Measurements from ENCODE around the gene MAP3K5. TPM values are rescaled to one million over a fixed set of nuclear protein-coding genes. Genes with fewer than 3 reads are reported as not detected.

The MAP3K5 gene
- total and polyA plus RNA-seq, 9 donors: 37.0 to 217 (median 80.2) TPM

GRCh38 chr6:136683209-136683941 lies 108.9 kb downstream of the MAP3K5 start:
- WGBS, 3 donors: 65 to 78% (median 75%) methylated on average over 4 of the region's 4 CpGs
- H3K9me3 ChIP-seq: no peaks in the 10 kb centered on the region
- no peaks in the 10 kb centered on the region for H3K36me3 ChIP-seq
- H3K4me3 ChIP-seq: no peak overlapping the region
- TF ChIP-seq, protein P1, sequence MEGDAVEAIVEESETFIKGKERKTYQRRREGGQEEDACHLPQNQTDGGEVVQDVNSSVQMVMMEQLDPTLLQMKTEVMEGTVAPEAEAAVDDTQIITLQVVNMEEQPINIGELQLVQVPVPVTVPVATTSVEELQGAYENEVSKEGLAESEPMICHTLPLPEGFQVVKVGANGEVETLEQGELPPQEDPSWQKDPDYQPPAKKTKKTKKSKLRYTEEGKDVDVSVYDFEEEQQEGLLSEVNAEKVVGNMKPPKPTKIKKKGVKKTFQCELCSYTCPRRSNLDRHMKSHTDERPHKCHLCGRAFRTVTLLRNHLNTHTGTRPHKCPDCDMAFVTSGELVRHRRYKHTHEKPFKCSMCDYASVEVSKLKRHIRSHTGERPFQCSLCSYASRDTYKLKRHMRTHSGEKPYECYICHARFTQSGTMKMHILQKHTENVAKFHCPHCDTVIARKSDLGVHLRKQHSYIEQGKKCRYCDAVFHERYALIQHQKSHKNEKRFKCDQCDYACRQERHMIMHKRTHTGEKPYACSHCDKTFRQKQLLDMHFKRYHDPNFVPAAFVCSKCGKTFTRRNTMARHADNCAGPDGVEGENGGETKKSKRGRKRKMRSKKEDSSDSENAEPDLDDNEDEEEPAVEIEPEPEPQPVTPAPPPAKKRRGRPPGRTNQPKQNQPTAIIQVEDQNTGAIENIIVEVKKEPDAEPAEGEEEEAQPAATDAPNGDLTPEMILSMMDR (IDR thresholded peaks at IDR 0.05): no peak
- TF ChIP-seq POLR2A (IDR thresholded peaks at IDR 0.05) (no peak), EP300 (IDR thresholded peaks at IDR 0.05) (no peak)
- H3K27me3 ChIP-seq: no peaks in the 10 kb centered on the region
- peak overlapping the region in 1 of 2 donors; percentile 70 for H3K27ac ChIP-seq
- intact Hi-C loops (cut with DNase I): no loop called here
- DNase-seq: peak in 2 of 5 donors; percentile 18 to 27
- H3K4me1 ChIP-seq (ENCODE audit: insufficient read depth): peaks cover 8% of the 10 kb centered on the region

GRCh38 chr6:136682292-136682691 lies 110.0 kb downstream of the MAP3K5 start:
- WGBS, 3 donors: 20 to 24% (median 22%) methylated on average over 3 of the region's 3 CpGs
- TF ChIP-seq EP300 (IDR thresholded peaks at IDR 0.05) (no peak), POLR2A (IDR thresholded peaks at IDR 0.05) (no peak)
- TF ChIP-seq, protein P1 (IDR thresholded peaks at IDR 0.05): no peak
- DNase-seq: no peak
- Histone ChIP-seq H3K27ac (peak overlapping the region in 1 of 2 donors; percentile 70), H3K27me3 (no peaks in the 10 kb centered on the region), H3K36me3 (no peaks in the 10 kb centered on the region), H3K9me3 (no peaks in the 10 kb centered on the region), H3K4me1 (ENCODE audit: insufficient read depth) (peaks cover 8% of the 10 kb centered on the region), H3K4me3 (no peak overlapping the region)
- intact Hi-C loops (cut with DNase I): no loop called here

DNA sequence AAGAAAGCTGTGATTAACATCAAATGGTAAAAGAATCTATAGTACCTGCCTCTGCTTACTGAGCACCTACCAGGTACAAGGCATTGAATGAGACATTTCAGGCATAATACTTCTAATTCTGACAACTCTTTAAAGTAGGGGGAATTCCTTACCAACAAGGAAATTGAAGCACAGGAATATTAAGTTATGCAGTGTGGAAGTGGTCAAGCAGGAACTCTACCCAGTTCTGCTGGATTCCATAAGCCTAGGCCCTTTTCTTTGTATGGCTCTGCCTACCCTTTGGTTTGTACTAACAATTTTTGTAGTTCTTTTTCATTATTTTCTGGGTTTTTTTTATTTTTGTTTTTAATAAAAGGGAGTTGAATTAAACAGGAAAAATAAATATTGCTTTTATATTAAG lies 114.5 kb downstream of the MAP3K5 start:
- Histone ChIP-seq H3K27me3 (no peaks in the 10 kb centered on the region), H3K4me3 (no peak overlapping the region), H3K4me1 (ENCODE audit: insufficient read depth) (peaks cover 1% of the 10 kb centered on the region), H3K9me3 (no peaks in the 10 kb centered on the region), H3K27ac (no peak overlapping the region), H3K36me3 (no peaks in the 10 kb centered on the region)
- TF ChIP-seq, protein P1 (IDR thresholded peaks at IDR 0.05): no peak
- no peak for TF ChIP-seq EP300 (IDR thresholded peaks at IDR 0.05)
- TF ChIP-seq POLR2A (IDR thresholded peaks at IDR 0.05): no peak
- DNase-seq: no peak
- intact Hi-C loops (cut with DNase I): no loop called here

- intact Hi-C loops (cut with DNase I): no loop called here
- no peaks in the 10 kb centered on the region for H3K9me3 ChIP-seq
- H3K4me1 ChIP-seq (ENCODE audit: insufficient read depth): peaks cover 3% of the 10 kb centered on the region
- 96 to 99% (median 97%) methylated on average over 4 of the region's 4 CpGs for WGBS, 3 donors
- H3K27ac ChIP-seq: no peak overlapping the region
- no peak for DNase-seq
- no peaks in the 10 kb centered on the region for H3K27me3 ChIP-seq
- no peak overlapping the region for H3K4me3 ChIP-seq
- TF ChIP-seq POLR2A (IDR thresholded peaks at IDR 0.05) (no peak), EP300 (IDR thresholded peaks at IDR 0.05) (no peak)
- TF ChIP-seq, protein P1 (IDR thresholded peaks at IDR 0.05): no peak
- no peaks in the 10 kb centered on the region for H3K36me3 ChIP-seq
These were observed 114.9 kb downstream of the MAP3K5 start for GRCh38 chr6:136677344-136677743.
